GM10248 (cell line): ENCODE results near the gene ZFAND6.
"Not testable (repeated sequence)": the region's sequence is repeated elsewhere in the genome, so short reads cannot be mapped to it uniquely, and the experiment has no call there.

Experiments
- CTCF ChIA-PET: fragments of 300-600 bp; sonication (Branson Sonifier 250); formaldehyde crosslinking; extraction: SDS; loops from one replicate; lab custom pipeline; 2021; ENCODE audit warnings: antibody characterized with exemption; lab: Yijun Ruan, JAX
- POLR2A ChIA-PET: fragments of 350-650 bp; sonication (Branson Sonifier 250); formaldehyde crosslinking; extraction: SDS; loops from one replicate; lab custom pipeline; 2020; ENCODE audit warnings: antibody characterized with exemption; lab: Yijun Ruan, JAX
- DNase-seq: peaks from one replicate; pipeline ENCODE4 v3.0.0; 2012; ENCODE audit errors: extremely low spot score
- CTCF ChIP-seq: IDR thresholded peaks from 2 replicates; pipeline ENCODE4 v1.5.1; 2012; ENCODE audit warnings: mild to moderate bottlenecking, low read depth; ENCODE audit errors: extremely low read depth, missing control alignments, control extremely low read depth

Gene ZFAND6

GRCh38 chr15:80093854-80094418 lies 34.5 kb downstream of the ZFAND6 start:
- ChIA-PET CTCF (interaction anchor here (5.8 kb wide), 1 partner anchor 14 kb away, joined by 30 read pairs; no protein-coding TSS in a partner anchor), POLR2A (no interaction called here)
- DNase-seq: no peak
- no peak for TF ChIP-seq CTCF

GRCh38 chr15:80095511-80095910 lies 36.0 kb downstream of the ZFAND6 start:
- no peak for DNase-seq
- no peak for TF ChIP-seq CTCF
- ChIA-PET CTCF (no interaction called here), POLR2A (no interaction called here)

- ChIA-PET POLR2A (no interaction called here), CTCF (no interaction called here)
- DNase-seq: no peak
- no peak for TF ChIP-seq CTCF
These were observed 36.5 kb downstream of the ZFAND6 start for GRCh38 chr15:80095969-80096368.

- ChIA-PET POLR2A (interaction anchor here (0.6 kb wide), 2 partner anchors 48 to 68 kb away, joined by 3 read pairs; no protein-coding TSS in a partner anchor), CTCF (interaction anchor here (1.0 to 2.4 kb wide), 7 partner anchors 9 to 244 kb away, joined by 3 to 13 read pairs (median 3); no protein-coding TSS in a partner anchor)
- no peak for TF ChIP-seq CTCF
- no peak for DNase-seq
These were observed 38.9 kb downstream of the ZFAND6 start for GRCh38 chr15:80098341-80098740.

GRCh38 chr15:80099241-80099640 lies 39.8 kb downstream of the ZFAND6 start:
- ChIA-PET POLR2A (no interaction called here), CTCF (interaction anchor here (1.2 to 2.4 kb wide), 3 partner anchors 11 to 33 kb away, joined by 3 to 13 read pairs (median 6); no protein-coding TSS in a partner anchor)
- TF ChIP-seq CTCF: no peak
- DNase-seq: peak; percentile 15

GRCh38 chr15:80099662-80100061 lies 40.2 kb downstream of the ZFAND6 start:
- POLR2A ChIA-PET: not testable (repeated sequence)
- CTCF ChIA-PET: interaction anchor here (1.2 kb wide), 1 partner anchor 10 kb away, joined by 4 read pairs; no protein-coding TSS in a partner anchor
- peak; percentile 39 for DNase-seq

GRCh38 chr15:80100247-80100646 lies 40.8 kb downstream of the ZFAND6 start:
- no peak for TF ChIP-seq CTCF
- DNase-seq: no peak
- ChIA-PET CTCF (interaction anchor here (1.2 kb wide), 1 partner anchor 10 kb away, joined by 4 read pairs; no protein-coding TSS in a partner anchor), POLR2A (no interaction called here)
